CD4-positive, alpha-beta T cell treated with Interleukin-17A for 1 hour (primary cell): ENCODE results near the gene THAP11.
A peak's percentile ranks its signal among the peaks of the same experiment; 100 is the strongest.
"Not testable (repeated sequence)": the region's sequence is repeated elsewhere in the genome, so short reads cannot be mapped to it uniquely, and the experiment has no call there.

Experiments used
- DNase-seq: peaks from one replicate; pipeline ENCODE4 v3.0.0-alpha.2; 2020

Gene THAP11

DNA sequence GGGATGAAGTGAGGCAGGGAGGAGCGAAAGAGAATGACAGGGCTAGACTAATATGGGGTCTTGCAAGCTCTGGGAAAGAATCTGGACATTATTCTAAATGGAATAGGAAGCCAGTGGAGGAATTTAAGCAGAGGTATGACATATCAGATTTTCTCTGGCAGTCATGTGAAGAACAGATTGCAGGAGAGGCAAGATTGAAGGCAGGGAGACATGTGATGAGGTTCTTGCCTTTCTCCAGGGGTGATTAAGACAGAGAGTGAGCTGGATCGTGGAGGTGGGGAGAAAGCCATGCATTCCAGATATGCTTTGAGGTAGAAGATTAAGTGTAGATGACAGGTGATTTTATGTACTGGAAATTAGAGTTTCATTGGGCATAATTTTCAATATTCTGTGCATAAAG is 4.3 kb upstream of the THAP11 start:
- DNase-seq: no peak

GRCh38 chr16:67841198-67841815 is 813 bp upstream of the THAP11 start:
- no peak for DNase-seq

DNA sequence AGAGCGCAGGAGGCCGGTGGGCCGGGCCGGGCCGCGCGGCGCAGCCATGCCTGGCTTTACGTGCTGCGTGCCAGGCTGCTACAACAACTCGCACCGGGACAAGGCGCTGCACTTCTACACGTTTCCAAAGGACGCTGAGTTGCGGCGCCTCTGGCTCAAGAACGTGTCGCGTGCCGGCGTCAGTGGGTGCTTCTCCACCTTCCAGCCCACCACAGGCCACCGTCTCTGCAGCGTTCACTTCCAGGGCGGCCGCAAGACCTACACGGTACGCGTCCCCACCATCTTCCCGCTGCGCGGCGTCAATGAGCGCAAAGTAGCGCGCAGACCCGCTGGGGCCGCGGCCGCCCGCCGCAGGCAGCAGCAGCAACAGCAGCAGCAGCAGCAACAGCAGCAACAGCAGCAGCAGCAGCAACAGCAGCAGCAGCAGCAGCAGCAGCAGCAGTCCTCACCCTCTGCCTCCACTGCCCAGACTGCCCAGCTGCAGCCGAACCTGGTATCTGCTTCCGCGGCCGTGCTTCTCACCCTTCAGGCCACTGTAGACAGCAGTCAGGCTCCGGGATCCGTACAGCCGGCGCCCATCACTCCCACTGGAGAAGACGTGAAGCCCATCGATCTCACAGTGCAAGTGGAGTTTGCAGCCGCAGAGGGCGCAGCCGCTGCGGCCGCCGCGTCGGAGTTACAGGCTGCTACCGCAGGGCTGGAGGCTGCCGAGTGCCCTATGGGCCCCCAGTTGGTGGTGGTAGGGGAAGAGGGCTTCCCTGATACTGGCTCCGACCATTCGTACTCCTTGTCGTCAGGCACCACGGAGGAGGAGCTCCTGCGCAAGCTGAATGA is 606 bp downstream of the THAP11 start:
- peak; percentile 72 for DNase-seq

DNA sequence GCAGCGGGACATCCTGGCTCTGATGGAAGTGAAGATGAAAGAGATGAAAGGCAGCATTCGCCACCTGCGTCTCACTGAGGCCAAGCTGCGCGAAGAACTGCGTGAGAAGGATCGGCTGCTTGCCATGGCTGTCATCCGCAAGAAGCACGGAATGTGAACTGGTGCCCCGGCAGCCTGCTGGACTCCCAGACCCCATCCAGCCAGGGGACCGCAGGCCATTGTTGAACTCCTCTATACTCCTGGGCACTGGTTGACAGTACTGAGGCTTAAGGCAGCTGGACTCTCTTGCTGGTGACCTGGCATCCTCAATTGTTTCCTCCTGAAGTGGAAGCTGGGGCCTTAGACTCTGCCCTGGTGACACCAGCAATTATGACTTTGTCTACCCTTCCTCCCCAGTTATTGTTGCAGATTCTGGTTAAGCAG is 1.2 kb downstream of the THAP11 start:
- no peak for DNase-seq

GRCh38 chr16:67844497-67844896 is 2.4 kb downstream of the THAP11 start:
- no peak for DNase-seq

DNA sequence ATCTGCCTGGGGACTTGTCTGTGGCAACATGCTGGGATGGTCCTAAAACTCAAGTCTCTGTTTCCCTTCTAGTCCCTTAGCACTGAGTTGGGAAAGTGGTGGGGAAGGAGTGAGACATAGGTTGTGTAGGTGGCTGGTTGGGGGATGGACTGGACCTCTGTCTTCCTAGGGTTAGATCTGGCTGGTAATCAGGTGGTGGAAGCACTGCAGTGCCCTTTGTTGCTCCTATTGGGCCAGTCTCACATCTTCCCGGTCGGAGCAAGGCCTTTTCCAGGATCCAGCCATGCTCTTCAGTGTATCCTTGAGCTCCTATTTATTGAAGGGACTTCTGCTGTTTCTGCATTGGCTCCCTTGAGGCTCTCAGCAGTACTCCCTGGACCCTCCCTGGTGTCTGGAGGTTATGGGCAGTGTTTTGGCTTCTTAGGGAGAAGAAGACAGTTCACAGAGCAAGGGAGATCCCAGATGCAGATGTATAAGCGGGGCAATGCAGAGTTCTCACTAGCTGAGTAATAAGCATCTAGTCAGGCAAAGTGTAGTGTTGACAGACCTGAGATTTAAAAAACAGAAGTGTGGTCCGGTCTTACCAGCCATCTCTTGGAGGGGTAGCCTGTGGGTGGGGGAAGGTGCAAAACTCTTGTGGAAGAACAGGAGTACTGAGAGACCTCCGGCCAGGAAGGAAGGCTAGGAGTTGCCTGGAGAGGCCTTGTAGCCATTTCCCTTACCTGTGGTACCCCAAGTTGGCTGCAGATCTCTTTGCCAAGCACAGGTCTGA is 3.4 kb downstream of the THAP11 start:
- no peak for DNase-seq

- DNase-seq: no peak
These were observed 3.9 kb downstream of the THAP11 start for GRCh38 chr16:67846063-67846319.

GRCh38 chr16:67846320-67847063 is 4.4 kb downstream of the THAP11 start, which contains the start of gene NUTF2:
Gene NUTF2, plus strand, starts transcription at chr16:67846933. Its CDS starts 18,198 bp downstream, at chr16:67865131.
- peak; percentile 96 for DNase-seq

- DNase-seq: no peak
These were observed 5.1 kb downstream of the THAP11 start, which contains the start of gene CENPT for GRCh38 chr16:67847064-67847861. Gene CENPT, minus strand, starts transcription at chr16:67847693. Its CDS starts 13,834 bp downstream, at chr16:67833859.

DNA sequence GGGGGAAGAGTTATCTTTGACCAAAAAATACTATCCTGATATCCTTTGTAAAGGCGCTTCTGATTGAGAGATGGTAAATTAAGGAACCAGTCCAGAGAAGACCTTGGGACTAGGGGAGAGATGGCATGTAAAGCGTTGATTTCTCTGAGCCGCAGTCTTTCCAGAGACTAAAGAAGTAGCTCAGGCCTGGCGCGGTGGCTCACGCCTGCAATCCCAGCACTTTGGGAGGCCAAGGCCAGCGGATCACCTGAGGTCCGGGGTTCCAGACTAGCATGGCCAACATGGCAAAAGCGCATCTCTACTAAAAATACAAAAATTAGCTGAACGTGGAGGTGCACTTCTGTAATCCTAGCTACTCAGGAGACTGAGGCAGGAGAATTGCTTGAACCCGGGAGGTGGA is 6.0 kb downstream of the THAP11 start:
- DNase-seq: no peak

- DNase-seq: no peak
These were observed 11.6 kb downstream of the THAP11 start for GRCh38 chr16:67853670-67854069.

- DNase-seq: no peak
These were observed 13.7 kb downstream of the THAP11 start for GRCh38 chr16:67855789-67856188.

DNA sequence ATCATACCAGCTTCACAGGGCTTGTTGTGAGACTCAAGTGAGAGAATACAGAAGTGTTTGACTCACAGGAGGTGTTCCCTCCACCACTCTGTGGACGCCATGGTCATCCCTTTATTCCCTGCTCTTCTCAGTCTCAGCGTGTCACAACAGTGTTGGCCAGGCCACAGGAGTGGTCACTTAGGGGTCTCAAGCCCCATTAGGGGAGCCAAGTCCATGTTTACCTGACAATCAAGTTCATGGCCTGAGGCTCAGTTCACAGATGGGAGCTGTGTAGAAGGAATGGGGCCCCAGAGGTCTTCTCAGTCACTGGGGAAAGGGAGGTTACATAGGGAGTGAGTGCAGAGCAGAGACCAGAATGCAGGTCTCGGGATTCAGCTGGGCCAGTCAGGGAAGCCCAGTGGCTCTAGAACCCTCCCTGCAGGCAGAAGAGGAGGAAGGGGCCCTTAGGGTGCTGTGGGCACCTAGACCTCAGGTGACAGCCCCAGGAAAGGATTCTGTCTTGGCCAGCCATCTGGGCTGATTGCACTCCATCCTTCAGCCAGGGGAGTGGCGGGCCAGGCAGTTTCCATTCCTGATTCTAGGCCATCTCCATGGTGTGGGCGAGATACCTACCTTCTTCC is 14.9 kb downstream of the THAP11 start:
- no peak for DNase-seq

- DNase-seq: peak; percentile 41
These were observed 15.6 kb downstream of the THAP11 start for GRCh38 chr16:67857547-67858233.

- DNase-seq: no peak
These were observed 16.4 kb downstream of the THAP11 start for GRCh38 chr16:67858500-67858899.

- no peak for DNase-seq
These were observed 18.7 kb downstream of the THAP11 start for GRCh38 chr16:67860589-67861398.

- no peak for DNase-seq
These were observed 19.8 kb downstream of the THAP11 start for GRCh38 chr16:67861877-67862276.

- no peak for DNase-seq
These were observed 20.8 kb downstream of the THAP11 start for GRCh38 chr16:67862623-67863583.

- DNase-seq: not testable (repeated sequence)
These were observed 21.9 kb downstream of the THAP11 start for GRCh38 chr16:67864044-67864443.
